Neural progenitor cell (in vitro differentiated cells): ENCODE measurements around the gene PLA2G4A. TPM values are rescaled to one million over a fixed set of nuclear protein-coding genes. Genes with fewer than 3 reads are reported as not detected.

Source experiments
- DNase-seq: peaks from one replicate; pipeline ENCODE4 v3.0.0-alpha.2; 2016; ENCODE audit warnings: low spot score
- H2AFZ ChIP-seq: fragments of 200-600 bp; sonication (generic); replicated peaks from 2 replicates; pipeline ENCODE4 v1.6.1; 2016; ENCODE audit warnings: antibody characterized with exemption
- H3F3A ChIP-seq: fragments of 200-600 bp; sonication (generic); 2 replicates; pipeline ENCODE4 v1.6.1; 2016; ENCODE audit warnings: antibody characterized with exemption, low read depth
- H3K27ac ChIP-seq: fragments of 200-600 bp; sonication (generic); 2 replicates; pipeline ENCODE4 v1.5.1; 2016; ENCODE audit warnings: mild to moderate bottlenecking
- H3K27me3 ChIP-seq: fragments of 200-600 bp; sonication (generic); 2 replicates; pipeline ENCODE4 v1.6.1; 2016; ENCODE audit warnings: mild to moderate bottlenecking, moderate library complexity
- H3K36me3 ChIP-seq: fragments of 200-600 bp; sonication (generic); 2 replicates; pipeline ENCODE4 v1.5.1; 2016
- H3K4me1 ChIP-seq: fragments of 200-600 bp; sonication (generic); 2 replicates; pipeline ENCODE4 v1.6.1; 2016; ENCODE audit warnings: mixed run types
- H3K4me2 ChIP-seq: fragments of 200-600 bp; sonication (generic); 2 replicates; pipeline ENCODE4 v1.6.1; 2016
- H3K4me3 ChIP-seq: fragments of 200-600 bp; sonication (generic); 2 replicates; pipeline ENCODE4 v1.5.1; 2016
- H3K79me2 ChIP-seq: fragments of 200-600 bp; sonication (generic); 2 replicates; pipeline ENCODE4 v1.6.1; 2016; ENCODE audit warnings: low read depth
- H3K9ac ChIP-seq: fragments of 200-600 bp; sonication (generic); 2 replicates; pipeline ENCODE4 v1.6.1; 2016
- H3K9me3 ChIP-seq: fragments of 200-600 bp; sonication (generic); 2 replicates; pipeline ENCODE4 v1.5.1; 2016; ENCODE audit warnings: low read depth
- H4K20me1 ChIP-seq: fragments of 200-600 bp; sonication (generic); 2 replicates; pipeline ENCODE4 v1.6.1; 2016; ENCODE audit warnings: low read depth
- H3K27ac Mint-ChIP-seq: 3 replicates; pipeline ENCODE4 v1.8.0; 2021; ENCODE audit warnings: mixed read lengths
- H3K27me3 Mint-ChIP-seq: 2 replicates; pipeline ENCODE4 v1.8.0; 2022; ENCODE audit warnings: low read depth, mild to moderate bottlenecking, inconsistent platforms, moderate library complexity, mixed read lengths; ENCODE audit not compliant: insufficient read depth
- H3K36me3 Mint-ChIP-seq: 3 replicates; pipeline ENCODE4 v1.8.0; 2021; ENCODE audit warnings: mixed read lengths
- H3K4me1 Mint-ChIP-seq: 3 replicates; pipeline ENCODE4 v1.8.0; 2021; ENCODE audit warnings: mixed read lengths
- H3K4me3 Mint-ChIP-seq: 3 replicates; pipeline ENCODE4 v1.8.0; 2021; ENCODE audit warnings: mild to moderate bottlenecking, moderate library complexity, mixed read lengths
- H3K9me3 Mint-ChIP-seq: 3 replicates; pipeline ENCODE4 v1.8.0; 2020; ENCODE audit warnings: mixed read lengths
- CTCF ChIP-seq: fragments of 200-600 bp; sonication (generic); IDR thresholded peaks from 2 replicates; pipeline ENCODE4 v1.5.1; 2017; ENCODE audit warnings: antibody characterized with exemption, mild to moderate bottlenecking
- EZH2 ChIP-seq: fragments of 200-600 bp; sonication (generic); IDR thresholded peaks from 2 replicates; pipeline ENCODE4 v1.6.1; 2017; ENCODE audit warnings: antibody characterized with exemption, mild to moderate bottlenecking, moderate library complexity
- EZH2phosphoT487 ChIP-seq: fragments of 200-600 bp; sonication (generic); IDR thresholded peaks from 2 replicates; pipeline ENCODE4 v1.6.1; 2017; ENCODE audit warnings: antibody characterized with exemption
- total RNA-seq: library from RNA; depleted of rRNA; stranded (reverse); fragments of >200 nt; gene quantifications from 2 replicates; pipeline ENCODE4 v1.2.3, GENCODE V29; 2015; ENCODE audit warnings: low replicate concordance

PLA2G4A gene
- total RNA-seq, 1 donor from 2014 or later = 1.0 TPM

GRCh38 chr1:186872291-186872690, 43.5 kb downstream of the PLA2G4A start:
- H3K9me3 Mint-ChIP-seq = no peaks in the 10 kb centered on the region
- Histone ChIP-seq H3K79me2 (no peaks in the 10 kb centered on the region), H3K27me3 (no peaks in the 10 kb centered on the region), H3K27ac (peak overlapping the region; percentile 35), H2AFZ (peak overlapping the region; percentile 23), H3K9ac (no peak overlapping the region), H3K4me3 (no peak overlapping the region), H3F3A (peaks cover 5% of the 10 kb centered on the region), H3K4me1 (peaks cover 23% of the 10 kb centered on the region), H3K9me3 (no peaks in the 10 kb centered on the region), H4K20me1 (no peaks in the 10 kb centered on the region), H3K4me2 (peak overlapping the region; percentile 52), H3K36me3 (no peaks in the 10 kb centered on the region)
- TF ChIP-seq EZH2phosphoT487 (peak; percentile 62), EZH2 (no peak)
- H3K4me1 Mint-ChIP-seq = peaks cover 13% of the 10 kb centered on the region
- no peaks in the 10 kb centered on the region for H3K36me3 Mint-ChIP-seq
- DNase-seq = peak; percentile 32
- H3K27ac Mint-ChIP-seq = no peak overlapping the region
- no peaks in the 10 kb centered on the region for H3K27me3 Mint-ChIP-seq
- no peak overlapping the region for H3K4me3 Mint-ChIP-seq

DNA sequence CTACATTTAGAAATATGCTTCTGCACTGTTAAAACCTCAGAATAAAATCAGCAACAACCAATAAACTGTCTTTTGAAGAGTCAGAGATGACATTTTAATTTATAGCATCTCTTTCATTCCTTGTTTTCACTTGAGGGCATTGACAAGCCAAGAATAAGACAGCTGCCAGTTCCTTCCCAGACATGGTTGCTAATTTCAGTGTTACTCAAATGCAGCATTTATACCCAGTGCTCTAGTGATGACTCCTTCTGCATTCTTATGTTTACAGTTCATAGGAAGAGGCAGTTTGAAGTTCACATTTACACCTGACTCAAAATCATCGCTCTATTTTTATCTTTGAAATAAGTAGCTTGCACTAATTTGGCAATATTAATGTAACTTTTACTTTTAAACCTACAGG, 44.9 kb downstream of the PLA2G4A start:
- peaks cover 13% of the 10 kb centered on the region for H3K4me1 Mint-ChIP-seq
- DNase-seq = no peak
- no peak overlapping the region for H3K4me3 ChIP-seq
- H3K27ac Mint-ChIP-seq = no peak overlapping the region
- no peaks in the 10 kb centered on the region for H3K9me3 Mint-ChIP-seq
- TF ChIP-seq EZH2phosphoT487 (no peak), EZH2 (no peak), CTCF (no peak)
- no peak overlapping the region for H3K4me2 ChIP-seq
- no peak overlapping the region for H3K4me3 Mint-ChIP-seq
- peaks cover 23% of the 10 kb centered on the region for H3K4me1 ChIP-seq
- no peak overlapping the region for H2AFZ ChIP-seq
- H3K36me3 ChIP-seq = no peaks in the 10 kb centered on the region
- no peaks in the 10 kb centered on the region for H3K79me2 ChIP-seq
- no peak overlapping the region for H3K9ac ChIP-seq
- H3F3A ChIP-seq = peaks cover 5% of the 10 kb centered on the region
- H4K20me1 ChIP-seq = no peaks in the 10 kb centered on the region
- H3K36me3 Mint-ChIP-seq = no peaks in the 10 kb centered on the region
- H3K9me3 ChIP-seq = no peaks in the 10 kb centered on the region
- H3K27me3 Mint-ChIP-seq = no peaks in the 10 kb centered on the region
- H3K27me3 ChIP-seq = no peaks in the 10 kb centered on the region
- H3K27ac ChIP-seq = no peak overlapping the region

DNA sequence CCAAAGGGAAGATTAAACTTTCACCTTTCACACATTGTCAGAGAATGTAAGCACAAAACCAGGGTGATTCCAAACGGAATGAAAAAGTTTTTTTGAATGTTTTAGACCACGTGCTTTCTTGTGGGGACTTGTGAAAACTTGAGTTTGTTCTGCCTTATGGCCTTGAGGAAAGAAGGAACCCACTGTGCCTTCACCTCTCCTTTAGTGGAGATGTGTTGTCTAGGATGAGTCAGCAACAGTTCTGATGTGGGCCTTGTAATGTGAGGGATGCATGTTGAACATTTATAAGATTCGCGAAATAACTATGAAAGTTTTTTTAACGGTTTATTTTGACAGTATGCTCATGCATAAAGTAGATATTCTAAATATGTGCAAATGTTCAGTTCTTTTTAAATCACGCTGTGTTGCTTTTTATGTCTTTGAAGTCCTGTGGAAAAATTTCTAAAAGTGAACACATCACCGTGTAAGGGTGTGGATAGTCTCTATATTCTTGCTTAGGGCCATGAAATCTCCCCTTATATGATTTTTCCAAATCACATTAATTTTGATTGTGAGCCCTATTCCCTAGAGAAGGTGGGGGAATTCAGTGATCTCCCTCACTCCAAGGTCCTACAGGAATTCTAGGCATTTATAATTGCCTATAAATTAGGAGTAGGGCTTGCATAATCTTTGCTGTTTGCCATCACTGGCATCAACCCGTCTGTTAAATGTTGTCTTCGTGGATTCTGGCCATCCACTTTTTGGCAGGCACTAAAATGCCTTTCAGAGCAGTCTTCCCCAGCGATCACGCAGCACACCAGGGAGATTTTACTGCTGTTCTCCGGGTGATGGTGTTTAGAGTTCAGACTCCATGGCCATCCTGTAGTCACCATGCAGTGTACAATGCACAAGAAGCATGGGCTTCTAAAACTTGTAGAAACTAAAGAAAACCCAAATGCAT, 47.4 kb downstream of the PLA2G4A start:
- H2AFZ ChIP-seq = no peak overlapping the region
- H3K27me3 Mint-ChIP-seq = no peaks in the 10 kb centered on the region
- H3K4me1 Mint-ChIP-seq = peaks cover 20% of the 10 kb centered on the region
- H3K4me1 ChIP-seq = peaks cover 15% of the 10 kb centered on the region
- H3K4me3 ChIP-seq = no peak overlapping the region
- DNase-seq = no peak
- H3K36me3 Mint-ChIP-seq = no peaks in the 10 kb centered on the region
- peaks cover 5% of the 10 kb centered on the region for H3F3A ChIP-seq
- no peaks in the 10 kb centered on the region for H3K9me3 Mint-ChIP-seq
- no peak overlapping the region for H3K27ac ChIP-seq
- H3K9ac ChIP-seq = no peak overlapping the region
- no peak overlapping the region for H3K4me3 Mint-ChIP-seq
- no peaks in the 10 kb centered on the region for H3K9me3 ChIP-seq
- no peaks in the 10 kb centered on the region for H4K20me1 ChIP-seq
- H3K27me3 ChIP-seq = no peaks in the 10 kb centered on the region
- no peak overlapping the region for H3K4me2 ChIP-seq
- TF ChIP-seq EZH2phosphoT487 (no peak), CTCF (no peak), EZH2 (no peak)
- no peaks in the 10 kb centered on the region for H3K36me3 ChIP-seq
- H3K27ac Mint-ChIP-seq = no peak overlapping the region
- no peaks in the 10 kb centered on the region for H3K79me2 ChIP-seq

GRCh38 chr1:186878356-186878755, 49.6 kb downstream of the PLA2G4A start:
- H3K27ac Mint-ChIP-seq = no peak overlapping the region
- Histone ChIP-seq H3K36me3 (no peaks in the 10 kb centered on the region), H3K4me1 (no peaks in the 10 kb centered on the region), H2AFZ (no peak overlapping the region), H3K27ac (no peak overlapping the region), H3K9me3 (no peaks in the 10 kb centered on the region), H3K79me2 (no peaks in the 10 kb centered on the region), H4K20me1 (no peaks in the 10 kb centered on the region), H3K9ac (no peak overlapping the region), H3K27me3 (no peaks in the 10 kb centered on the region), H3K4me3 (no peak overlapping the region), H3F3A (no peaks in the 10 kb centered on the region), H3K4me2 (no peak overlapping the region)
- H3K9me3 Mint-ChIP-seq = no peaks in the 10 kb centered on the region
- no peaks in the 10 kb centered on the region for H3K36me3 Mint-ChIP-seq
- H3K4me3 Mint-ChIP-seq = no peak overlapping the region
- no peaks in the 10 kb centered on the region for H3K27me3 Mint-ChIP-seq
- peaks cover 9% of the 10 kb centered on the region for H3K4me1 Mint-ChIP-seq
- DNase-seq = no peak
- TF ChIP-seq EZH2 (no peak), CTCF (no peak), EZH2phosphoT487 (no peak)
